Measurements from ENCODE around the gene COP1. TPM values are rescaled to one million over a fixed set of nuclear protein-coding genes. Genes with fewer than 3 reads are reported as not detected.

COP1 gene
- total and polyA plus RNA-seq, 2 of the 8 experiments (the other 6 are each of a cell fraction or from before 2014, with no cell fraction given), result 26.2 to 44.9 TPM

GRCh38 chr1:176032040-176032645 is 174.9 kb downstream of the COP1 start:
- no peaks in the 10 kb centered on the region for H3K4me1 ChIP-seq (replicated peaks in 1 of 4; ENCODE audit: control insufficient read depth in 3 of 4, insufficient read depth in 4 of 4, low read length in 3 of 4)
- ChIA-PET POLR2A (ENCODE audit: partially characterized antibody) (no interaction called here), CTCF (ENCODE audit: partially characterized antibody) (interaction anchor here (1.5 kb wide), 1 partner anchor 11 kb away, joined by 6 read pairs; no protein-coding TSS in a partner anchor)
- no peak overlapping the region for H3K9ac ChIP-seq (replicated peaks in 1 of 4; ENCODE audit: extremely low read depth in 1 of 4, low read depth in 3 of 4, low read length in 3 of 4)
- no peaks in the 10 kb centered on the region; a peak in 1 of 8 replicates for H3K36me3 ChIP-seq (ENCODE audit: control insufficient read depth in 2 of 4, insufficient read depth in 4 of 4, low read length in 3 of 4)
- no peak overlapping the region for H2AK5ac ChIP-seq (ENCODE audit: low read depth, low read length)
- no peak overlapping the region for H3K4me3 ChIP-seq (ENCODE audit: extremely low read depth in 1 of 4, insufficient read depth in 2 of 4, low read depth in 3 of 4, low read length in 4 of 4)
- H3K56ac ChIP-seq (replicated peaks; ENCODE audit: insufficient read length, low read depth, low read length), result no peak overlapping the region
- no peak overlapping the region for H3K4me2 ChIP-seq (ENCODE audit: insufficient read depth in 1 of 2, low read depth in 2 of 2, low read length in 2 of 2)
- no peaks in the 10 kb centered on the region for H4K20me1 ChIP-seq (replicated peaks in 1 of 2; ENCODE audit: control insufficient read depth in 1 of 2, insufficient read depth in 2 of 2, low read length in 2 of 2)
- TF ChIP-seq, protein P1, sequence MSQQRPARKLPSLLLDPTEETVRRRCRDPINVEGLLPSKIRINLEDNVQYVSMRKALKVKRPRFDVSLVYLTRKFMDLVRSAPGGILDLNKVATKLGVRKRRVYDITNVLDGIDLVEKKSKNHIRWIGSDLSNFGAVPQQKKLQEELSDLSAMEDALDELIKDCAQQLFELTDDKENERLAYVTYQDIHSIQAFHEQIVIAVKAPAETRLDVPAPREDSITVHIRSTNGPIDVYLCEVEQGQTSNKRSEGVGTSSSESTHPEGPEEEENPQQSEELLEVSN (IDR thresholded peaks at IDR 0.05), result no peak
- TF ChIP-seq ATF2 (IDR thresholded peaks at IDR 0.05; ENCODE audit: low read length), result no peak
- TF ChIP-seq, protein P2, sequence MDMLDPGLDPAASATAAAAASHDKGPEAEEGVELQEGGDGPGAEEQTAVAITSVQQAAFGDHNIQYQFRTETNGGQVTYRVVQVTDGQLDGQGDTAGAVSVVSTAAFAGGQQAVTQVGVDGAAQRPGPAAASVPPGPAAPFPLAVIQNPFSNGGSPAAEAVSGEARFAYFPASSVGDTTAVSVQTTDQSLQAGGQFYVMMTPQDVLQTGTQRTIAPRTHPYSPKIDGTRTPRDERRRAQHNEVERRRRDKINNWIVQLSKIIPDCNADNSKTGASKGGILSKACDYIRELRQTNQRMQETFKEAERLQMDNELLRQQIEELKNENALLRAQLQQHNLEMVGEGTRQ (IDR thresholded peaks at IDR 0.05; ENCODE audit: low read length), result no peak
- no peak for TF ChIP-seq KDM5A (IDR thresholded peaks at IDR 0.05; ENCODE audit: low read length)
- no peak for TF ChIP-seq JUN (IDR thresholded peaks at IDR 0.05; ENCODE audit: low read depth, low read length)
- no peak for TF ChIP-seq SUZ12 (IDR thresholded peaks at IDR 0.05; ENCODE audit: low read length)
- no peak for TF ChIP-seq POLR2AphosphoS5 (IDR thresholded peaks at IDR 0.05; ENCODE audit: low read depth, low read length)
- H3K27me3 ChIP-seq (replicated peaks in 1 of 4; ENCODE audit: control insufficient read depth in 3 of 4, extremely low read depth in 1 of 4, insufficient read depth in 3 of 4, low read length in 3 of 4), result no peaks in the 10 kb centered on the region
- H4K91ac ChIP-seq (replicated peaks; ENCODE audit: insufficient read length, low read length), result no peak overlapping the region
- no peak overlapping the region for H4K5ac ChIP-seq (ENCODE audit: insufficient read length, low read depth, low read length)
- no peaks in the 10 kb centered on the region for H3K79me2 ChIP-seq (ENCODE audit: control insufficient read depth in 1 of 2, insufficient read depth in 2 of 2, low read length in 2 of 2)
- no peaks in the 10 kb centered on the region for H3K9me3 ChIP-seq (ENCODE audit: insufficient read depth in 2 of 2, low read depth in 1 of 2, low read length in 1 of 2)
- 82% methylated on average over 2 of the region's 2 CpGs; no CpG with 5 or more reads in 1 of the 2 experiments for WGBS, 2 experiments (ENCODE audit: extremely low coverage in 1 of 2, insufficient coverage in 1 of 2, insufficient read length in 1 of 2, insufficient replicate concordance in 2 of 2, low coverage in 1 of 2, low lambda C conversion rate in 2 of 2, missing lambda C conversion rate in 1 of 2)
- H3K18ac ChIP-seq (ENCODE audit: extremely low read depth, low read length), result no peak overlapping the region
- no peak overlapping the region for H3K23ac ChIP-seq (ENCODE audit: insufficient read length)
- H2BK12ac ChIP-seq (ENCODE audit: low read depth, low read length), result no peak overlapping the region
- no peak for DNase-seq (ENCODE audit: low read depth in 1 of 2, low spot score in 2 of 2)
- no peak overlapping the region for H3K14ac ChIP-seq (ENCODE audit: insufficient read length)
- H3K79me1 ChIP-seq (ENCODE audit: low read depth, low read length), result no peaks in the 10 kb centered on the region
- no peak overlapping the region for H2BK15ac ChIP-seq (ENCODE audit: low read length)
- no peak overlapping the region for H2BK120ac ChIP-seq (replicated peaks; ENCODE audit: low read depth, low read length)
- no peak overlapping the region for H2AFZ ChIP-seq (ENCODE audit: low read length)
- H3K4ac ChIP-seq (replicated peaks; ENCODE audit: insufficient read length, low read depth, low read length), result no peak overlapping the region
- no peaks in the 10 kb centered on the region for H3K23me2 ChIP-seq (ENCODE audit: low read depth, low read length)
- H2BK20ac ChIP-seq (ENCODE audit: low read length), result no peak overlapping the region
- no peak overlapping the region for H4K8ac ChIP-seq (ENCODE audit: extremely low read depth, insufficient read depth, low read length)
- no peak overlapping the region for H2BK5ac ChIP-seq (ENCODE audit: low read depth, low read length)
- no peak overlapping the region for H3K27ac ChIP-seq (ENCODE audit: low read depth, low read length)
- no peak for FAIRE-seq
